Measurements from ENCODE around the gene SRCAP. TPM values are rescaled to one million over a fixed set of nuclear protein-coding genes. Genes with fewer than 3 reads are reported as not detected.
A peak's percentile ranks its signal among the peaks of the same experiment; 100 is the strongest.

Gene SRCAP
- total and polyA plus RNA-seq, 3 experiments from 2014 or later = 33.0 to 76.3 (median 75.4) TPM

DNA sequence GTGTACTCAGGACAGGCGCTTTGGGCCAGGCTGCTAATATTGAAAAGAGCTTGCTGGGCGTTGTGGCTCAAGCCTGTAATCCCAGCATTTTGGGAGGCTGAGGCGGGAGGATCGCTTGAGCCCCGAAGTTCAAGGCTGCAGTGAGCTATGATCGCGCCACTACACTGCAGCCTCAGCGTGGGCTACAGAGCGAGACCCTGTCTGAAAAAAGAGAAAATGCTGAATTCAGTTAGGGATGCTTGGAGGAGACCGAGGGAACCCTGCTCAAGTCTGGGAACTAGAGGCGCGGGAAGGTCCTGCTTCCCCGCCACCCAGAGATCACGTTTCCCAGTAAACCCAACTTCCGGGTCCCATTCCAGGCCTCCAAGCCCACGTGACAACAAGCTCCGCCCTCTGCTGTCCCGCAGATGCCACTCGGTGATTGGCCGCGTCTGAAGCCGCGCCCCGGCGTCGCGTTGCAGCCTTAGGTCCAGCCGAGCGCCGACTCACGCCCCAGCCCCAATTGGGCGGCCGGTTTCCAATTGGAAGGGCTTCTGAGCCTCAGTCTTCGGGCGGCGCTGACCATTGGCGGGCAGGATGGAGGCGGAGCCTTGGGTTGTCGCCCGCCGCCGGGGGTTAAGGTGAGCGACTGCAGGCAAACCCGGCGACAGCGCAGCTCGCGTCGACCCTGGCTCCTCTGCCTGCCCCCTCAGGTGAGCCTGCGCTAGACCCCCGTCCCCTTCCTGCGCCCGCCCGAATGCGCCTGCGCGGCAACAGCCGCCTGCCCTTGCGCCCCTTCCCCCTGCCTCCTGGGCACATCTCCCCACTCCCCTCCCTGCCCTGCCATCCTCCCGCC is 49.0 kb downstream of the SRCAP start, which contains the start of gene PHKG2:
Gene PHKG2, plus strand, starts transcription at position 627 of the 835 bp plus-strand sequence. CDS start 396 bp downstream, outside the sequence.
- ChIA-PET CTCF (interaction anchor here (0.7 to 1.6 kb wide), 5 partner anchors 11 to 155 kb away, joined by 3 to 5 read pairs (median 3); no protein-coding TSS in a partner anchor), POLR2A (interaction anchor here (0.6 to 1.4 kb wide), 13 partner anchors 13 to 681 kb away, joined by 3 to 7 read pairs (median 4); partner anchors contain the start of genes FBRS and SRCAP)
- Mint-ChIP-seq H3K9me3 (no peaks in the 10 kb centered on the region), H3K27ac (peak within 1 kb of the TSS; percentile 82 to 96 (median 90)), H3K36me3 (peaks cover 4 to 48% (median 11%) of the 10 kb centered on the region in 3 donors), H3K4me1 (peaks cover 22 to 35% (median 34%) of the 10 kb centered on the region in 3 donors), H3K4me3 (peak within 1 kb of the TSS; percentile 86 to 96 (median 90)), H3K27me3 (no peaks in the 10 kb centered on the region)
- no peaks in the 10 kb centered on the region for H3K27me3 ChIP-seq (ENCODE audit: insufficient read depth, low read length, poor library complexity, severe bottlenecking)
- peaks cover 9% of the 10 kb centered on the region for H3K36me3 ChIP-seq (ENCODE audit: insufficient read depth, low read length)
- DNase-seq = peak; percentile 94 to 98 (median 95)
- H3K9me3 ChIP-seq (ENCODE audit: low read length) = no peaks in the 10 kb centered on the region
- H3K4me1 ChIP-seq (ENCODE audit: insufficient read depth, low read length) = peaks cover 14% of the 10 kb centered on the region
- H3K4me3 ChIP-seq (ENCODE audit: low read length) = peak within 1 kb of the TSS; percentile 75
- H3K27ac ChIP-seq (ENCODE audit: low read depth, low read length) = peak within 1 kb of the TSS; percentile 72

DNA sequence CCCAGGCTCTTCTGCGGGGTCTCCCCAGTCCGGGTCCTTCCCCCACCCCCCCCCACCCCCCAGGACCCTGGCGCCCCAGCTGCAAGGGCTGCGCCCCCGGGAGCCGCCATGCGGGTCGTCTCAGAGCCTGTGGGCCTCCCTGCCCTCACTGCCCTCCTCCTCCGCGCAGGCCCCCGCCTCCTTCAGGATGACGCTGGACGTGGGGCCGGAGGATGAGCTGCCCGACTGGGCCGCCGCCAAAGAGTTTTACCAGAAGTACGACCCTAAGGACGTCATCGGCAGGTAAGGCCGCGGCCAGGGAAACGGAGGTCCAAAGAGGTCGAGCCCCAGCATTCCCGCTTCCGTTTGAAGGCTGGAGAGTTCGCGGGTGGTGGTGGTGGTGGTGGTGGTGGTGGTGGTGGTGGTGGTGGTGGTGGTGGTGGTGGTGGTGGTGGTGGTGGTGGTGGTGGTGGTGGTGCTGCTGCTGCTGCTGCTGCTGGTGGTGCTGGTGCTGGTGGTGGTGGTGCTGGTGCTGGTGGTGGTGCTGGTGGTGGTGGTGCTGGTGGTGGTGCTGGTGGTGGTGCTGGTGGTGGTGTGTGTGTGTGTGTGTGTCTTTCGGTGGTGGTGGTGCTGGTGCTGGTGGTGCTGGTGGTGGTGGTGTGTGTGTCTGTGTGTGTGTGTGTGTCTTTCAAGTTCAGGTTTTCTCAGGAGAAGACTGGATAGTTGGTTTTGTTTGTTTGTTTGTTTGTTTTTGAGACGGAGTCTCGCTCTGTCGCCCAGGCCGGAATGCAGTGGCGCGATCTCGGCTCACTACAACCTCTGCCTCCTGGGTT is 49.9 kb downstream of the SRCAP start:
- CTCF ChIA-PET = interaction anchor here (0.7 to 1.0 kb wide), 2 partner anchors 12 to 14 kb away, joined by 3 to 5 read pairs; no protein-coding TSS in a partner anchor
- H3K36me3 Mint-ChIP-seq = peaks cover 4 to 47% (median 11%) of the 10 kb centered on the region in 3 donors
- Histone ChIP-seq H3K27ac (ENCODE audit: low read depth, low read length) (no peak overlapping the region), H3K4me3 (ENCODE audit: low read length) (peak overlapping the region; percentile 75), H3K4me1 (ENCODE audit: insufficient read depth, low read length) (peaks cover 14% of the 10 kb centered on the region), H3K9me3 (ENCODE audit: low read length) (no peaks in the 10 kb centered on the region), H3K27me3 (ENCODE audit: insufficient read depth, low read length, poor library complexity, severe bottlenecking) (no peaks in the 10 kb centered on the region), H3K36me3 (ENCODE audit: insufficient read depth, low read length) (peaks cover 8% of the 10 kb centered on the region)
- DNase-seq = peak in 3 of 5 donors; percentile 21 to 63 (median 23)
- H3K27me3 Mint-ChIP-seq = no peaks in the 10 kb centered on the region
- H3K27ac Mint-ChIP-seq = peak overlapping the region; percentile 82 to 96 (median 90)
- POLR2A ChIA-PET = interaction anchor here (0.7 to 1.4 kb wide), 8 partner anchors 12 to 393 kb away, joined by 3 to 7 read pairs (median 4); partner anchors contain the start of gene FBRS
- H3K9me3 Mint-ChIP-seq = no peaks in the 10 kb centered on the region
- peak overlapping the region; percentile 86 to 96 (median 90) for H3K4me3 Mint-ChIP-seq
- H3K4me1 Mint-ChIP-seq = peaks cover 22 to 35% (median 34%) of the 10 kb centered on the region in 3 donors

DNA sequence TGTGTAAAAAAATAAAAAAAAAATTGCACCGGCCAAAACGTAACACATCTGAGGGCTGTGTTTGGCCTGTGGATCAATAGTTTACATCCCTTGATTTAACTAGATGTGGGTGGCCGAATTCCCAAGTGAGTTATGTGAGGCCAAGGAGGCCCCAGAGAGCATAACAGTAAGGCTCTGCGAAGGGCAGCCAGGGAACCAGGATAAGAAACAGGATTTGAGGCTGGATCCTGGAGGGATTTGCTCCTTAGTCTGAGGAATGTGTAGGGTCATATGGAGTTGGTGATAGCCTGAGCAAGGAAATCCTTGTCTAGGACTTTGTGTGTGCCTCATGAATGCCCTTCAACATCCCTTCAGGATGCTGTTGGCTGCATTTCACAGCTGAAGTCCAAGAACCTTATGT is 51.2 kb downstream of the SRCAP start:
- no peak overlapping the region for H3K4me3 ChIP-seq (ENCODE audit: low read length)
- H3K27me3 ChIP-seq (ENCODE audit: insufficient read depth, low read length, poor library complexity, severe bottlenecking) = no peaks in the 10 kb centered on the region
- H3K27me3 Mint-ChIP-seq = no peaks in the 10 kb centered on the region
- H3K27ac ChIP-seq (ENCODE audit: low read depth, low read length) = no peak overlapping the region
- no peak for DNase-seq
- CTCF ChIA-PET = no interaction called here
- peak overlapping the region in 4 of 8 donors; percentile 10 to 50 (median 40) for H3K27ac Mint-ChIP-seq
- POLR2A ChIA-PET = no interaction called here
- H3K36me3 ChIP-seq (ENCODE audit: insufficient read depth, low read length) = peaks cover 13% of the 10 kb centered on the region
- H3K9me3 Mint-ChIP-seq = no peaks in the 10 kb centered on the region
- peaks cover 22 to 35% (median 34%) of the 10 kb centered on the region in 3 donors for H3K4me1 Mint-ChIP-seq
- peaks cover 4 to 53% (median 11%) of the 10 kb centered on the region in 3 donors for H3K36me3 Mint-ChIP-seq
- peak overlapping the region; percentile 35 to 91 (median 79) for H3K4me3 Mint-ChIP-seq
- peaks cover 14% of the 10 kb centered on the region for H3K4me1 ChIP-seq (ENCODE audit: insufficient read depth, low read length)
- H3K9me3 ChIP-seq (ENCODE audit: low read length) = no peaks in the 10 kb centered on the region

DNA sequence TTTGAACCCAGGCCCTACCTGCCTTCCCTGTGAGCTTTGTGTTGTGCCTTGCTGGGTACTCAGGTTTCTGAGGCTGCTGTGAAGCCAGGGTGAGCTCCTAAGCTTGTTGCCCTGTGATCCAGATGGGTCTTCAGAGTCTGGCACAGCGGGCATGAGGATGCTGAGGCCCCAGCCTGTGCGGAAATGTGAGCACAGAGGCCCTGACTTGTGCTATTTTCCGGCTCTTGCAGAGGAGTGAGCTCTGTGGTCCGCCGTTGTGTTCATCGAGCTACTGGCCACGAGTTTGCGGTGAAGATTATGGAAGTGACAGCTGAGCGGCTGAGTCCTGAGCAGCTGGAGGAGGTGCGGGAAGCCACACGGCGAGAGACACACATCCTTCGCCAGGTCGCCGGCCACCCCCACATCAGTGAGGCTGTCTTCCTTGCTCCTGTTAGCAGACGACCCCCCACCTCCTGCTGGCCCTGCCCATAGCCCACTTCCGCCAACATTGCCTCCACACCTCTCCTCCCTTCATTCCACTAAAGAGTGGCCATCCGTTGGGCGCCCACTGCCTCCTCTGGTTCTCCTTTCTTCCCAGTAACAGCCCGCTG is 52.0 kb downstream of the SRCAP start:
- H3K4me3 Mint-ChIP-seq = peak overlapping the region in 5 of 7 donors; percentile 9 to 86 (median 56)
- no peaks in the 10 kb centered on the region for H3K9me3 Mint-ChIP-seq
- H3K9me3 ChIP-seq (ENCODE audit: low read length) = no peaks in the 10 kb centered on the region
- CTCF ChIA-PET = no interaction called here
- H3K4me3 ChIP-seq (ENCODE audit: low read length) = no peak overlapping the region
- no peaks in the 10 kb centered on the region for H3K27me3 Mint-ChIP-seq
- H3K27ac ChIP-seq (ENCODE audit: low read depth, low read length) = no peak overlapping the region
- peak in 1 of 5 donors; percentile 30 for DNase-seq
- peaks cover 4 to 59% (median 11%) of the 10 kb centered on the region in 3 donors for H3K36me3 Mint-ChIP-seq
- H3K27me3 ChIP-seq (ENCODE audit: insufficient read depth, low read length, poor library complexity, severe bottlenecking) = no peaks in the 10 kb centered on the region
- H3K27ac Mint-ChIP-seq = peak overlapping the region in 3 of 8 donors; percentile 52 to 95 (median 86)
- POLR2A ChIA-PET = no interaction called here
- peaks cover 14% of the 10 kb centered on the region for H3K4me1 ChIP-seq (ENCODE audit: insufficient read depth, low read length)
- peaks cover 22 to 35% (median 34%) of the 10 kb centered on the region in 3 donors for H3K4me1 Mint-ChIP-seq
- peaks cover 13% of the 10 kb centered on the region for H3K36me3 ChIP-seq (ENCODE audit: insufficient read depth, low read length)

DNA sequence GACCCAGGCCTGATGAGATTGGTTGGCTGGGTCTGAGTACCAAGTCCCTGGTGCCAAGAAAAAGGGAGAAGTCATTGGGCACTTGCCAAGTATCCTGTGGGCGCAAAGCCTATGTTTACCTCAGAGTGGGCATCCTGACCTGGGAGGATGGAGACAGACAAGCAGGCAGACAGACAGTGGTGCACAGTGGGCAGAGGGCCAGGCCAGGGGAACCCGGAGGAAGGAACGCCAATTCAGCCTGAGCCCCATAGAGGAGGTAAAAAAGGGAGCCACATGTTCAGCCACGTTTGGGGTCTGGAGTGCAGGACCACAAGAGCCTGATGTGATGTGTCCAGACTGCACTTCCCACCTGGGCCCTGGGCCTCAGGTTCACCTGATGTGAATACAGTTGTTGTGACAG is 54.6 kb downstream of the SRCAP start:
- H3K4me3 ChIP-seq (ENCODE audit: low read length) = no peak overlapping the region
- no peaks in the 10 kb centered on the region for H3K27me3 ChIP-seq (ENCODE audit: insufficient read depth, low read length, poor library complexity, severe bottlenecking)
- H3K4me3 Mint-ChIP-seq = no peak overlapping the region
- H3K27me3 Mint-ChIP-seq = no peaks in the 10 kb centered on the region
- POLR2A ChIA-PET = interaction anchor here (0.6 kb wide), 1 partner anchor 403 kb away, joined by 9 read pairs; no protein-coding TSS in a partner anchor
- no peaks in the 10 kb centered on the region for H3K9me3 ChIP-seq (ENCODE audit: low read length)
- H3K27ac Mint-ChIP-seq = no peak overlapping the region
- CTCF ChIA-PET = no interaction called here
- H3K9me3 Mint-ChIP-seq = no peaks in the 10 kb centered on the region
- peaks cover 9 to 21% (median 21%) of the 10 kb centered on the region in 3 donors for H3K4me1 Mint-ChIP-seq
- peaks cover 6% of the 10 kb centered on the region for H3K4me1 ChIP-seq (ENCODE audit: insufficient read depth, low read length)
- no peak overlapping the region for H3K27ac ChIP-seq (ENCODE audit: low read depth, low read length)
- peaks cover 13% of the 10 kb centered on the region for H3K36me3 ChIP-seq (ENCODE audit: insufficient read depth, low read length)
- no peak for DNase-seq
- peaks cover 4 to 72% (median 11%) of the 10 kb centered on the region in 3 donors for H3K36me3 Mint-ChIP-seq

DNA sequence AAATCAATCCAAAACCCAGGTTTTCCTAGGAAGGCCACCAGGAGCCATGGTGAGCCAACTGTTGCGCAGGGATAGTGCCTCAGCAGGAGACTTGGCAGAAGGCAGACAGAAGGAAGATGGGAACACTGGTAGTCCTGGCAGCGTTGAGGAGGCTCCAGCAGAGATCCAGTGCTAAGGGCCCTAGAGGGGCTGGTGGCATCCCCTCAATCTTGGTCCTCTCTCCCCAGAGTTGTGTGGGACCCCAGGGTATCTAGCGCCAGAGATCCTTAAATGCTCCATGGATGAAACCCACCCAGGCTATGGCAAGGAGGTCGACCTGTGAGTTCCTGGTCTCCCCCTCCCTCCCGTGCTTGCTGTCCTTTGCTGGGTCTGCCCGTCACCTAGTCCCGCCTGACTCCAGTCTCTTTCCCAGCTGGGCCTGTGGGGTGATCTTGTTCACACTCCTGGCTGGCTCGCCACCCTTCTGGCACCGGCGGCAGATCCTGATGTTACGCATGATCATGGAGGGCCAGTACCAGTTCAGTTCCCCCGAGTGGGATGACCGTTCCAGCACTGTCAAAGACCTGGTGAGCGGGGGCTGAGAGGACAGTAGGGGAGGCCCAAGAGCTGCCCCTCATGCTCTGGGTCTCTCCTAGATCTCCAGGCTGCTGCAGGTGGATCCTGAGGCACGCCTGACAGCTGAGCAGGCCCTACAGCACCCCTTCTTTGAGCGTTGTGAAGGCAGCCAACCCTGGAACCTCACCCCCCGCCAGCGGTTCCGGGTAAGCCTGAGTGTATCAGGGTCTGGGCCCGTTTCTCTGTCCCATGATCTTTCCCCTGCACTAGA is 57.2 kb downstream of the SRCAP start:
- POLR2A ChIA-PET = no interaction called here
- no peak overlapping the region for H3K4me3 ChIP-seq (ENCODE audit: low read length)
- CTCF ChIA-PET = no interaction called here
- H3K36me3 ChIP-seq (ENCODE audit: insufficient read depth, low read length) = peaks cover 13% of the 10 kb centered on the region
- no peaks in the 10 kb centered on the region for H3K27me3 ChIP-seq (ENCODE audit: insufficient read depth, low read length, poor library complexity, severe bottlenecking)
- H3K9me3 ChIP-seq (ENCODE audit: low read length) = no peaks in the 10 kb centered on the region
- Mint-ChIP-seq H3K27me3 (no peaks in the 10 kb centered on the region), H3K27ac (peak overlapping the region in 1 of 8 donors; percentile 46), H3K36me3 (peaks cover 4 to 61% (median 11%) of the 10 kb centered on the region in 3 donors), H3K4me1 (peaks cover 9 to 13% (median 9%) of the 10 kb centered on the region in 3 donors), H3K4me3 (no peak overlapping the region), H3K9me3 (no peaks in the 10 kb centered on the region)
- peaks cover 8% of the 10 kb centered on the region for H3K4me1 ChIP-seq (ENCODE audit: insufficient read depth, low read length)
- H3K27ac ChIP-seq (ENCODE audit: low read depth, low read length) = no peak overlapping the region
- no peak for DNase-seq

DNA sequence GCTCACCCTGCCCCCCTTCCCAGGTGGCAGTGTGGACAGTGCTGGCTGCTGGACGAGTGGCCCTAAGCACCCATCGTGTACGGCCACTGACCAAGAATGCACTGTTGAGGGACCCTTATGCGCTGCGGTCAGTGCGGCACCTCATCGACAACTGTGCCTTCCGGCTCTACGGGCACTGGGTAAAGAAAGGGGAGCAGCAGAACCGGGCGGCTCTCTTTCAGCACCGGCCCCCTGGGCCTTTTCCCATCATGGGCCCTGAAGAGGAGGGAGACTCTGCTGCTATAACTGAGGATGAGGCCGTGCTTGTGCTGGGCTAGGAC is 57.8 kb downstream of the SRCAP start:
- Mint-ChIP-seq H3K9me3 (no peaks in the 10 kb centered on the region), H3K4me3 (no peak overlapping the region), H3K27ac (no peak overlapping the region), H3K27me3 (no peaks in the 10 kb centered on the region), H3K36me3 (peaks cover 0 to 58% (median 6%) of the 10 kb centered on the region in 3 donors), H3K4me1 (peaks cover 10% of the 10 kb centered on the region in 3 donors)
- ChIA-PET POLR2A (no interaction called here), CTCF (no interaction called here)
- H3K36me3 ChIP-seq (ENCODE audit: insufficient read depth, low read length) = peaks cover 13% of the 10 kb centered on the region
- H3K27me3 ChIP-seq (ENCODE audit: insufficient read depth, low read length, poor library complexity, severe bottlenecking) = no peaks in the 10 kb centered on the region
- H3K27ac ChIP-seq (ENCODE audit: low read depth, low read length) = no peak overlapping the region
- no peaks in the 10 kb centered on the region for H3K9me3 ChIP-seq (ENCODE audit: low read length)
- H3K4me1 ChIP-seq (ENCODE audit: insufficient read depth, low read length) = peaks cover 12% of the 10 kb centered on the region
- DNase-seq = no peak
- no peak overlapping the region for H3K4me3 ChIP-seq (ENCODE audit: low read length)

Measured in CD8-positive, alpha-beta memory T cell (primary cell).